Activated CD4-positive, CD25-positive, alpha-beta regulatory T cell treated with anti-CD3 and anti-CD28 coated beads, Interleukin-2, amount 50 U/mL, for 16 hours (primary cell): ENCODE measurements around the gene ATG10.
"Not testable (repeated sequence)": the region's sequence is repeated elsewhere in the genome, so short reads cannot be mapped to it uniquely, and the experiment has no call there.

Experiments used
- DNase-seq: peaks from one replicate; pipeline ENCODE4 v3.0.0-alpha.2; 2020; ENCODE audit warnings: low read depth, low spot score

ATG10 gene

DNA sequence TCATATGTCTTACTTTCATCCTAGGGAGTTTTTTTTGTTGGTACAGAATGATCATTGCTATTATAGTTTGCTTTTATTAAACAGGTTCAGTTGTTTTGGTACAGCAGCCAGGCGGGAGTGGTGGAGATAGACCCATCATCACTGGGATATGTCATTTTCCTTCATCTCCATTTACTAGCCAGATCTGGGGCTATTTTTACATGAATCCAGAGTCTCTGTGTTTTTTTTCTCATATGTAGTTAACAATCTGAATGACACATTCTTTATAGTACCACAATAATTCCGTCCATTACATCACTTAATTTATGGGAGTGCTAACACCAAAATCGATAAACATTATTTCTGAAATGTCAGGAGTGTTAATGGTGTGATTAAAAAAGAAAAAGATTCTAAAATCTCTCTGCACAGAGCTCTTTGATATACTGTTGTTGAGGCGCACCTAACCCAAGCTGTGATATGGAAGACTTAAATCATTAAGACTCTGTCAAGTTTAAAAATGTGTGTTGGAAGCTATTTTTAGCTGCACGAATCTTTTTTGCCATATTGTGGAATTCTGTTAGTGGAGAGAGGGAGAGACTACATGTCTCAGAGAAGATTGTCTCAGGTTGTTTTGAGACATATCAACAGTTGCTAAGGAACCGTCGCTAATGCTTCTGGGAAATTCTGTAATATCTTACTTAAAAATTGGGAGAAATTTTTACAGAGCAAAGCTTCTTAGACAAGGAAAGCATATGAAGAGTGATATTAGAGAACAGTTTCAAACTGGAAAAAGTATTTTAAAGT lies 246.7 kb downstream of the ATG10 start:
- DNase-seq = no peak

GRCh38 chr5:82221020-82221419 lies 249.2 kb downstream of the ATG10 start:
- DNase-seq = no peak

DNA sequence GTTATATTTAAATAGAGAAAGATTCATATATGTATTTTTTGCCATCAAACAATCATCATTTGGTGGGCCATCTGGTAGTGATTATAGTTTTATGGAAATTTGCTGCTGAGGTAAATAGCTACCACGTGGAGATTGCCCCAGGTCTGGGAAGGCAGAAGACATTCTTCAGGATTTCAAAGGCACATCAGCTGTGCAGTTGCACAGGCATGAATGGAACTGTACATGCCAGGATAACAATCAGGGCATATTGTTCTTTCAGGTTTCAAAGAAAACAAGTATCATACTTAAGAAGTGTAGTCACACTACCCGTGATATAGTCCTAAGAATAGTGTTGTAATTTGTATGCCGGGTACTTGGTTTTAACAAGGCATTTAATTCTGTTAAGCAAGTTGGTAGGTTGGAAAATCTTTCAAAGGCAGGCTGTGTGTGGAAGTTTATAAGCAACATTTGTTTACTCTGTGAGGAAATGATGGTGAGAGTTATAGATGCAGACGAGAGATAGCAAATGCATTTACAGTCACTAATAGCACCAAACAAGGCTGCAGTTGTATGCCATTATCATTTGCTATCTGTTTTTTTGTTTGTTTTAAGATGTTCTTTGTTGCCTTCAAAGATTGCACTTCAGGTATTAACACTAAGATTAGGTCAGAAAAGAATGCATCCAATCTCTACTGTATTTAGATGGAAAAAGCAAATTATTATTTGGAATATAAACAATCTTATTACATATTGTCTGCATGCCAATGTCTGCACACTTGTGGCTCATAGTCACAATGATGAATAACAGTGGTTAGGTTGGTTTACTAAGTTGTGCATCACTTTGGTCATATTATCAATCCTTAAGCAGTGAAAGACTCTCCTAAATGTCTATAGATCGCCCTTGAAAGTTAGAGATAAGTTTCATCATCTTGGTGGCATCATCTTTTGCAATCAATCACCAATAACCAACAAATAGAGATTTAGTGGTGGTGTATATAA lies 251.1 kb downstream of the ATG10 start:
- DNase-seq = no peak

DNA sequence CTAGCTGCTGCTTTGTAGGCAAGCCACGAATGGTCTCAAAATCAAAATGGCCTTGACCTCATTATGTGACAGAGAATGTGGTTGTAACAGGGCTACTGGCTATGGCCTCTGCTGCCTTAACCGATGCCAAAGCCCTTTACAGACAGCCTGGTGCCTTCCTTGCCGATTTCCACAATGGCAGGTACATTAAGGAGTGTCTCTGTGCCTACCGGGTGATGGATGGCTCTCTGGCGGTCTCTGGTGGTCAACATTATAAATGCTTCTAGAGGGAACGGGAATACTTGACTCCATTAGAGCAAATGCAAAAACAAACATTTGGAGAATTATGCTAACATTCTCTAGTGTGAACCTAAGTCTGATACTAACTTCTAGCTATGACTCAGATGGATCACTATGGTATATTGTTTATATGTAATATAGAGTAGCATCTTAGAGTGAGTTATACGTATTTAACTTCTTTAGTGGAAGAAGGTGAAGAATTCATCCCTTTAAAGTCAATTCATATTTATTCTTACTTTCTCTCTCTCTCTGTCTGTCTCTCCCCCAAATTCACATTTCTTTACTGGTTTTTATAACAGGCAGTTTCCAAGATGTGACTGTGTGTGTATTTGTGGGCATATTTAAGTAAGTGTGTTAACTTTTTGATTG lies 253.8 kb downstream of the ATG10 start:
- peak; percentile 38 for DNase-seq

DNA sequence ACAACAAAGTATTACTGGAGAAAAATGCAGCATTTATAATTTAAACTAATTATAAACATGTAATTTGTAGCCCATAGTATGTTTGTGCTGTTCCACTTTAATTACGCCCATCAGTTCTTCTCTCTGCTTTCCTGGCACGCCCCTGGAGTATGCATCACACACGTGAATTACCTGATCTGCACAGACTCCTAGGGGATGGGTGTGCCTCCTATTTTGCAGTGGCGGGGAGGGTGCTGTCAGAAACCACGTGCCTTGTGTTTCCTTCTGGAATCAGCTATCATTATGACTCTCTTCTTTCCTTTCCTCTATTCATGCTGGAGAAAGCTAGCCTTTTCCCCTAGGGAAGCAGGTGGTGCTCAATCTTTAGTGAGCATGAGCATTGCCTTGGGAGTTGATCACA lies 263.1 kb downstream of the ATG10 start:
- DNase-seq = no peak

DNA sequence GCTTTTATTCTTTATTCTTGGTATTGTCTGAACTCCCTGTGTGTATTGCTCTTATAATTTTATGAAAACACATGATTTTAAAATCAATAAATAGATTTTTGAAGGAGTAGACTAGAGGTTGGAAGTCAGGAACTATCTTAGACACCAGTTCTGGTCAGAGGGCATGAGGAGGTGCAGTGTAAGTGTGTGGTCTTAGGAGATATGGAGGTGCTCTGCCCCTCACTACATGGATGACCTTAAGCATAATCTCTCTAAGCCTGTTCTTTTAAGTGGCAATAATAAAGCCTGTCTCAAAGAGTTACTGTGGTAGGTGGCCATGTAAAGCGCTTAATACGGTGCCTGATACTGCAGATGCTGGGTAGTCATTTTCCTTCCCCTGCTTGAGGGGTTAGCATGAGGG lies 272.3 kb downstream of the ATG10 start:
- DNase-seq = no peak

- DNase-seq = no peak
Measured at GRCh38 chr5:82244854-82245635, 273.2 kb downstream of the ATG10 start.

GRCh38 chr5:82246960-82247574 lies 275.2 kb downstream of the ATG10 start:
- DNase-seq = no peak

DNA sequence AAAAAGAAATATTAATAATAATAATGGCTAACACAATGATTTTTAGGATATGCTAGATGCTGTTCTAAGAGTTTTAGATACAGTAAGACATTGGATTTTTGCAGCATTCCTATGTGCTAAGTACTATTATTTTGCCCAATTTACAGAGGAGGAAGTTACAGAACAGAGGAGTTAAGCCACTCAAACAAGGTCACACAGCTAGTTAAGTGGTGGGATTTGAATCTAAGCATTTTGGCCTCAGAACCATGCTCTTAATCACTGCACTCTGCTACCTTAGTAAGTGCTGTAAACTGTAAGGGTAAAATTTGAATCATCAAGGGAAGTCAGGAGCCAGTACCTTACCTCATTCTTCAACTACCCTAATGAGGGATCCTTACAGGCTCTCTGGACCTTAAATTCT lies 280.9 kb downstream of the ATG10 start:
- no peak for DNase-seq

- DNase-seq = no peak
Measured at GRCh38 chr5:82255844-82256243, 284.0 kb downstream of the ATG10 start.

- DNase-seq = no peak
Measured at GRCh38 chr5:82257247-82257646, 285.4 kb downstream of the ATG10 start.

GRCh38 chr5:82257729-82258128 lies 285.9 kb downstream of the ATG10 start:
- no peak for DNase-seq

- DNase-seq = no peak
Measured at GRCh38 chr5:82259172-82259800, 287.5 kb downstream of the ATG10 start.

- no peak for DNase-seq
Measured at GRCh38 chr5:82265047-82265446, 293.2 kb downstream of the ATG10 start.

GRCh38 chr5:82267297-82267933 lies 295.6 kb downstream of the ATG10 start:
- not testable (repeated sequence) for DNase-seq

- not testable (repeated sequence) for DNase-seq
Measured at GRCh38 chr5:82269363-82269762, 297.5 kb downstream of the ATG10 start.

GRCh38 chr5:82272571-82273356 lies 300.9 kb downstream of the ATG10 start:
- DNase-seq = not testable (repeated sequence)

- DNase-seq = not testable (repeated sequence)
Measured at GRCh38 chr5:82273426-82273825, 301.6 kb downstream of the ATG10 start.
